Stimulated activated CD4-positive, alpha-beta T cell treated with anti-CD3 and anti-CD28 coated beads, Interleukin-2, amount 100 ng/mL, for 4 hours (primary cell): ENCODE results near the gene C5orf63.
"Not testable (repeated sequence)": the region's sequence is repeated elsewhere in the genome, so short reads cannot be mapped to it uniquely, and the experiment has no call there.

Source experiments
- DNase-seq: peaks from one replicate; pipeline ENCODE4 v3.0.0-alpha.2; 2020; ENCODE audit warnings: low read depth

Gene C5orf63

GRCh38 chr5:127074466-127074865 is 1.2 kb upstream of the C5orf63 start:
- no peak for DNase-seq

DNA sequence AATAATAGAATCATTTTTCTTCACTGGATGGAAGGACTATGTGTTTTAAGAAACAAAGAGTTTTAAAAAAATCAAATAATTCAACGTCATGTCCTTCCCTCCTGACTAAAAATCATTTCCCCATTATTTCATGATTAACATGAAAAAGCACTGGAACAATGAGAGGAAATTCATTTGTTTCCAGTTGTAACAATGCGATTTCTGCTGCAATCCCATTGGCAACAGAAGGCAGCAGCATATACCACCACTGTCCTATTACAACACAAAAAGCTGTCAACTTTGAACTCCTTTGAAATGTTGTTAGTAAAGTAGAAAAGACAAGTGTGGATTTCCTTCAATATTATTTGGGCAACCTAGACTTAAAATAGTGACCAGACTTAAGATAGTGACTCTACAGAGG is 3.1 kb downstream of the C5orf63 start:
- no peak for DNase-seq

GRCh38 chr5:127068493-127069214 is 4.6 kb downstream of the C5orf63 start:
- no peak for DNase-seq

DNA sequence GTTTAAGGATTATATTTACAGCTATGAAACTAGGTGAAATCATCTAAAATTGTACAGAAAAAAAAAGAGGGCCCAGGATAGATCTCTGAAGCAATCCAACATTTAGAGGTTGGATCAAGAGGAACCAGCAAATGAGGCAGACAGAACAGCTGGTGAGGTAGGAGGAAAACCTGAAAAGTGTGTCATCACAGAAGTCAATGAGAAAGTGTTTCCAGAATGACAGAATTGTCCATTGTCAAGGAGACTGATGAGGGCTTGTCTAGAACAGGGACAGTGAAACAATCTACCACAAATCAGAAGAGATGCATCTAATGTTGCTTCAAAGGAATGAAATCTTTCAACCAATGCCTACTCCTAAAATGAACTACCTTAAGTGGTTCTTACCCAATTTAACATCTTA is 6.6 kb downstream of the C5orf63 start:
- no peak for DNase-seq

DNA sequence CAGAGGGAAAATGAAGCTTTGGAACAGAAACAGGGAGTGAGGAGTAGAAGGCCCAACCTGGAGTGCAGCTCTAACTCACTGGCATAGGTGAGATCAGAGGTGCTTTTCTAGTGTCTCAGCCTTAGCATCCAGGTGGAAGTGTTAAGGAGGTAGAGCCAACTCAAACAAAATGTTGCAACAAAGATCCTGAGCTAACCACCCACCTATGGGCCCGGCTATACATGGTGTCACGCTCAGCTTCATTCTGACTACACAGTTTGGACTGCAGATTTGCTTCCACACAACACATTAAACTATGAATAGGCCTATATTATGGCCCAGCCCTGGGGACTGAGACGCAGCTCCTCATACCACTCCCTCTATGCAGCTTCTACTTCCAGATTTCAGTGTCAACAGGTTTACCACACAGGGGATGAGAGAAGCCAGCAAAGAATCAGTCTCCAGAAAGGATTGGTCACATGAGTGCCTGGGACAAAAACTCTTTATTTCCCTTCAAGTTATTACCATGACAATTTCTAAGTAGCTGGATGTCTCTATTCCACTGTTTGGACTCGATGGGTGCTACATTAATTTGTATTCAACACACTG is 9.0 kb downstream of the C5orf63 start:
- no peak for DNase-seq

GRCh38 chr5:127063257-127063913 is 9.9 kb downstream of the C5orf63 start:
- no peak for DNase-seq

GRCh38 chr5:127061956-127062355 is 11.3 kb downstream of the C5orf63 start:
- DNase-seq, result no peak

DNA sequence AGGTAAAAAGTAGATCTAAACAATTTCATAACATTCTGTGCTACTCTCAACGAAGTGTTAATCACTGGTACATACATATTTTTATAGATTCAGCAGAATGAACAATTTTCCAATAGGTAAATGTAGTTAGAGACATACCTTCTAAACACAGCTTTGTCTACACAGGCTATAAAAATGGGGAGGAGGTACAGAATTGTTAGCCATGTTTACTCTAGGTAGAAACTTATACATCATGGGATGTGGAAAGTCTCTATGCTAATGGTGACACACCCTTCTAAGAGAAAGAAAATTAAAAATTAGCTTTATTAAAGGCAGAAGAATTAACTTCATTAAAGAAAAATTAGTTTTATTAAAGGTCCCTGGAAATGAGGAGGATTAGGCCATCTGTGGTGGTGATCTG is 11.8 kb downstream of the C5orf63 start:
- DNase-seq, result no peak

DNA sequence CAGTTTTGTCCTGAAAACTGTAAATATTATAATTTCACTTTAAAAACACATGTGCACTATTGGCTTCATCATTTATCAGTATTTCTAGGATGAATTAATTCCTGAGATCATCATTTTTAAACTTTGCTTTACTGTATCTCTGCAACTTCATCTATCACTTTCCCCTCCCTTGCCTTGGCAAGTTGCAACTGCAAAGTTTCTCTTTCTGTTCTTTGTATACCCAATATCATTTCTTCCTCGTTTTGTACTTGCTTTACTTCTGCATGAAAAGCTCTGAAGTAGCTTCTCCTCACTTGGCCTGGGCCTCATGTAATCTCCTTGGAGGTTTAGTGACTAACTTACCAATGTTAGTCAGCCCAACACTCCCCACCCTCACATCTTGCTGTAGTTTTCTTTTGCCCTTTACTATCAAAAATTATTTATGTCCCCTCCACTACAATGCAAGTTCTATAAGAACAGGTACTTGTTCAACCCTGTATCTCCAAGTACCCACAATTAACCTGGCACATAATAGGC is 12.8 kb downstream of the C5orf63 start:
- DNase-seq, result no peak

DNA sequence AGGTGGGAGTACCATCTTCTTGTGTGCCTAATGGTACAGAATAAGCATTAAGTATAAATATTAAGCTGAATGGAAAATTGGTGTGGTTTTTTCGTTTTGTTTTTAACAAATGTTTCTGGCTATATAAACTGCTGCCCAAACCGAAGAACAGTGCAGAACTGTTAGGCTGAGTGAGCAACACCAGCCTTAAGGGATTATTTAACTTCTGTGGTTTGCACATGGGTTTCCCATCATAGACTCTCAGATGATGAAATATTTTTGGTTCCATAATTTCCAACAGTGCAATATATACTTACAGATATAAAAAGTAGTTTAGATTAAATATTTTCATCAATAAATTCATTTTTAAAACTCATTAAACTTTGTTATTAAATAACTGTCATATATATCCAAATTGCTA is 16.4 kb downstream of the C5orf63 start:
- DNase-seq, result no peak

DNA sequence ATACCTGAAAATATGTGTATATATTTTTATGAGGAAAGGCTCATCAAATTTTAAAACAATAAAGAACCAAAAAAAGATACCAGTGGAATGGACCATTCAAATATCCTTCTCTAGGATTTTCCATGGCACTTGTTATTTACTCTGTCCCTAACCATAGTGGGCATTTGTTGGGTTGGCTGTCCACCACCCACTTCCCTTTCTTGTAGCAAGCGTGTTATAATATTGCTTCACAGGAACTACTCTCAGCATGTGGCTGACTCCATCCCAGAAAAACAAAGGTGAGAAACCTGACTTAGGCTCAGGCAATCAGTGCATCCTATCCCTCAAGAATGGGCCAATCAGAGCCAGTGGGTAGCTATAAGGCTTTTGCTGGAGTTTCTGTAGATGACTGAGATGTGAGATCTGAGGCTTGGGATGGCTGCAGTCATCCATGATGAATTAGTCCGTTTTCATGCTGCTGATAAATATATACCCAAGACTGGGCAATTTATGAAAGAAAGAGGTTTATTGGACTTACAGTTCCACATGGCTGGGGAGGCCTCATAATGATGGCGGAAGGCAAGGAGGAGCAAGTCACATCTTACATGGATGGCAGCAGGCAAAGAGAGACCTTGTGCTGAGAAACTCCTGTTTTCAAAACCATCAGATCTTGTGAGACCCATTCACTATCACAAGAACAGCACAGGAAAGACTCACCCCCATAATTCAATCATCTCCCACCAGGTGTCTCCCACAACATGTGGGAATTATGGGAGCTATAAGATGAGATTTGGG is 17.2 kb downstream of the C5orf63 start:
- no peak for DNase-seq

DNA sequence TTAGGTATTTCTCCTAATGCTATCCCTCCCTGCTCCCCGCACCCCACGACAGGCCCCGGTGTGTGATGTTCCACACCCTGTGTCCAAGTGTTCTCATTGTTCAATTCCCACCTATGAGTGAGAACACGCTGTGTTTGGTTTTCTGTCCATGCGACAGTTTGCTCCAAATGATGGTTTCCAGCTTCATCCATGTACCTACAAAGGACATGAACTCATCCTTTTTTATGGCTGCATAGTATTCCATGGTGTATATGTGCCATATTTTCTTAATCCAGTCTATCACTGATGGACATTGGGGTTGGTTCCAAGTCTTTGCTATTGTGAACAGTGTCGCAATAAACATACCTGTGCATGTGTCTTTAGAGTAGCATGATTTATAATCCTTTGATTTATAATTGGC is 19.8 kb downstream of the C5orf63 start:
- not testable (repeated sequence) for DNase-seq

DNA sequence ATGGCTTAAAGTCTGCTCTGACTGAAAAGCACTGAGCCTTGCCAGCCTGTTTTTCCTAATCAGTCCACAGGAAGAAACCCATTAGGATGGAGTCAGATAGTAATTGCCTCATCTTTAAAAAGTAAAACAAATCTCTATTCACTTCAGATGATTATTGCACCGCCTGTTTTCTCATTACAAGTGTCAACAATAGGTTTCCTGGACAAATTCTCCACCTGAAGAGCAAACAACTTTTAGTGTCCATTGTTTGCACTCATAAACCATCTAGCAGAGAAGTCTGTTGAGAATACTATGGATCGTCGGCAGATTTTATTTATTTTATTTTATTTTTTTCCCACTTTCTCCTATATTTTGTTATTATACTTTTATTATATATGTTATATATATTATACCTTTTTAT is 20.3 kb downstream of the C5orf63 start:
- no peak for DNase-seq

DNA sequence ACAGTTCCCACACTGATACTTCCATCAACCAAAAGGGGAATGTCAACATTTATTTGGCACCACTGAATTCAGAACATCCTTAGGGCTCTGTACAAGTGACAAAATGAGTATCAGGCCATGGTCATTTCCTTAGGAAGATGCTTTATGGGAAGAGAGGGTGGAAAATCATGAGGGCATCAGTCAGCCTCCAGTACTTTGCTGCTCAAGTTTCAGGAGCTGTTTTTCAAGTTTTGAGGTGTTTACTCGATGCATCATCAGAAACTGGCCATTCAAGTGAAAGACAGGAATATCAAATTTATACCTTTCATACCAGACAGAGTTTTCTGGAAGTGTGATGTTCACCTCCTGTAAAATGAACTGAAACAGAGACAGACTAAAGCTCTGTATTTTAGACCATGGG is 21.7 kb downstream of the C5orf63 start:
- no peak for DNase-seq

GRCh38 chr5:127046343-127047072 is 26.8 kb downstream of the C5orf63 start:
- DNase-seq, result no peak

- no peak for DNase-seq
Observed at GRCh38 chr5:127042593-127042992, 30.7 kb downstream of the C5orf63 start.

DNA sequence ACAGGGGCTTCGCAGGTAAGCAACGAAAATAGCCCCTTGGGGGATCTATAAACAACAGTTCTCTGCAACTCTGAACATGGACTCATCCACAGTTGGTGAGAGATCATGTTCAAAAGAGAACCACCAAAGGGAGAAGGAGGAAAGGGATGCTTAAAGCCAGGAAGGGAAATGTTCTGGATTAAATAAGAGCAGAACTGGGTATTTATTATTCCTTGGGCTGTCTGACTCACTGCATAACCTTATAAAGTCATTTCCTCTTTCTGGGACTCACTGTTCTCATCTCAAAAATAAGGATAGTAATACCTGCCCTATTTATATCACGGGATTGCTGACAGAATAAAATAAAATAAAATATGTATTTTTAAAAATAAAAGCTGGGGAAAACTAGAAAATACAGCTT is 31.7 kb downstream of the C5orf63 start:
- DNase-seq, result no peak

DNA sequence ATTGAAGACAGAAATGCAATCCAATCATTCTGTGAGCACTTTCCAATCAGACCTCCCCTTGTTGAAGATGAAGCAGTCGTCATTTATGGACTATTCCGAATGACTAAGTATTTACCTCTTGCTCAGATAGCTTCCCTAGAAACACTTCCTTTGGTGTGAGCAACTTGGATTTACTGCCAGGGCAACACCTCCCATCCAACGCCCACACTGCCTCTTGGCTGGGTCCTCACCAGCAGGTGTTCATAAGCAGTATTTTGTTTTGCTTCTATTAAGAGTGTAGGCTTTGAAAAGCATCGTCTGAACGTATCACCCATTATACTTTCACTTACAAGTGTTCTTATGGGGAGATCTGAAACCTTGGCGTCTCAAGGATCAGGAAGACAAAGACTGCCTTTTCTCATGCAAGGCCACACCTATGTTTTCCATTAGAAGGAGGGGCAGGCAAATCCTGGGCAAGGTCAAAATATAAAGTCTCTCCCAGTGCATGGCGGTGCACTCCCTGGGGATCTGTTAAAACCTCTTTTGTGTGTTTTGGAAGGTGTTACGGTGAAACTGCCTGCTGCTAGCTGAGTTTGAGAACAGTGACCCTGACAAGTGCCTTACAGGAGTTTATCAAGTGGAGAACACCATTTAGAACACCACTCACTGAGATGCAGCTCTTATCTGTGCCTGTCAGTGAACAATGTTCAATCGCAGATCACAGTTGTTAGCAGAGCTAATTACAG is 32.3 kb downstream of the C5orf63 start:
- DNase-seq, result no peak

DNA sequence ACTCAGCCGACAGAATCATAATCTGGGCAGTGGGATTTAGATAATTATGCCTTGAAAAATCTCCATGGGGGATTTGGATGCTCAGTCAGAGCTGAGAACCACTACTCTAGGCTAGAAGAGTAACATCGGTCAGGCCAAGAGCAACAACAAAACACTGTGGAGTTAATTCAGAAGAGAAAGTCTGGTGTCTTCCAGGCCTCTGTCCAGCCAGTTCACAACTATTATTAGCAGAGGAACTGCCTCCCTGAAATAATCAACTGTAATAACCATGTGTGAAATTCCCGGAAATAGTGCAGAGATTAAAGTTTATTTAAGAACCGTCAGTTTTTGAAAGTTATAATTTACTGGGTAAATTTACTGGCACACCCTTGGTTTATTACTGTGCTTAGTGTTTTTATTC is 34.8 kb downstream of the C5orf63 start:
- DNase-seq, result no peak

- DNase-seq, result no peak
Observed at GRCh38 chr5:127031863-127032232, 41.5 kb downstream of the C5orf63 start.

DNA sequence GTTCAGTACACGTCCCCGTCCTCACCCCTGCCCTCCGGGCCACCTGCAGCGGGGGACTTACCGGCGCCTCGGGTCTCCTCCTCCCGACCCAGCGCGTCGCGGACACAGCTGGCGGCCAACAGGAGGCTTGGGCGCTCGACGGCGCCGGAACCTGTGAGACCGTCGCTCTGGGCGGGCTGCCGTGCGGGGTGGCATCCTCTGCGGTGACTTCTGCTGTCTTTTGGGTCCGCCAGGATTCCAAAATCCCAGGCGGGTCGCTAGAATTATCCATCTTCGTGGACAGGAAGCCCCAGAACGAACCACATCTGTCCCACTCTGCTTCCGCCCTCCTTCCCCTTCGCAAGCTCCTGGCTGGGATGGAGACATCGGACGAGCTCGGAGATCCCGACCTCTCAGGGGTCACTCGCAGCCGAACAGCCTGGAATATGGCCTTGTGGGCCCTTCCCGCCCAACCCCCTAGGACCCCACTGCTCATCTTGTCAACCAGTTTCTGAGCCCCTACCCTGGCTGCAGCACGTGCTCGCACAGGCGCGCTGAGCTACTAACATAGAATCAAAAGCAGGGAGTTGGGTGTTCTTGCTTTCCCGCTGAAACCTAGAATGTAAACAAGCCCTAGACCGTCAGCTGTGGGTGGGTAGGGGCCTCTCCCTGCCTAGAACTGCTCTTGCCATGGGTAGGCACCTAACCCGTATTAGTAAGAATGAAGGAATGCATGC is 42.0 kb downstream of the C5orf63 start:
- no peak for DNase-seq
